HEK293 (cell line): ENCODE measurements around the gene MSH2.

ENCODE experiments used
- CTCF ChIA-PET: fragments of 350-600 bp; formaldehyde crosslinking; extraction: SDS; loops from one replicate; lab custom pipeline; 2021; ENCODE audit warnings: antibody characterized with exemption; lab: Yijun Ruan, JAX
- POLR2A ChIA-PET: fragments of 300-600 bp; formaldehyde crosslinking; extraction: SDS; loops from one replicate; lab custom pipeline; 2020; ENCODE audit warnings: antibody characterized with exemption, inconsistent platforms; lab: Yijun Ruan, JAX
- H3K27ac ChIP-seq: fragments of 200-500 bp; sonication (Bioruptor generic); 2 replicates; pipeline ENCODE4 v1.5.1; 2014; ENCODE audit warnings: low read depth, low read length, control low read depth, inconsistent platforms; ENCODE audit errors: extremely low read depth
- H3K36me3 ChIP-seq, 2 experiments: fragments of 200-500 bp in 1 of 2; sonication (Bioruptor generic) in 1 of 2; 1 replicate in 1 of 2; 2 replicates in 1 of 2; pipeline ENCODE4 v1.5.1; 2014 to 2017; ENCODE audit warnings: inconsistent platforms in 2 of 2, low read length in 2 of 2; ENCODE audit not compliant: control insufficient read depth in 2 of 2, insufficient read depth in 1 of 2
- H3K4me1 ChIP-seq: fragments of 200-500 bp; sonication (Bioruptor generic); 2 replicates; pipeline ENCODE4 v1.5.1; 2014; ENCODE audit warnings: mild to moderate bottlenecking, low read length, inconsistent platforms; ENCODE audit not compliant: control insufficient read depth, insufficient read depth
- H3K4me3 ChIP-seq: 2 replicates; pipeline ENCODE4 v1.5.1; 2011; ENCODE audit warnings: low read depth, mild to moderate bottlenecking, control low read depth, low read length, moderate library complexity
- H3K9me3 ChIP-seq: fragments of 200-500 bp; sonication (Bioruptor generic); 2 replicates; pipeline ENCODE4 v1.5.1; 2014; ENCODE audit warnings: low read depth, low read length, inconsistent platforms; ENCODE audit not compliant: control insufficient read depth, insufficient read depth
- KLF16 ChIP-seq: fragments of 450-650 bp; formaldehyde crosslinking; IDR thresholded peaks from 2 replicates; pipeline ENCODE4 v1.5.1; 2017; ENCODE audit warnings: missing biosample characterization, missing genetic modification characterization
- PRDM1 ChIP-seq: fragments of 450-650 bp; formaldehyde crosslinking; IDR thresholded peaks from 2 replicates; pipeline ENCODE4; 2016; ENCODE audit warnings: missing biosample characterization, missing genetic modification characterization
- PRDM6 ChIP-seq: fragments of 450-650 bp; formaldehyde crosslinking; IDR thresholded peaks from 2 replicates; pipeline ENCODE4 v1.5.1; 2017; ENCODE audit warnings: missing biosample characterization, missing genetic modification characterization
- SP2 ChIP-seq: fragments of 450-650 bp; formaldehyde crosslinking; IDR thresholded peaks from 2 replicates; pipeline ENCODE4 v1.5.1; 2016; ENCODE audit warnings: missing biosample characterization, missing genetic modification characterization
- SP7 ChIP-seq: fragments of 450-650 bp; formaldehyde crosslinking; IDR thresholded peaks from 2 replicates; pipeline ENCODE4 v1.5.1; 2016; ENCODE audit warnings: missing biosample characterization, missing genetic modification characterization
- YY1 ChIP-seq: fragments of 450-650 bp; formaldehyde crosslinking; IDR thresholded peaks from 2 replicates; pipeline ENCODE4 v1.5.1; 2018; ENCODE audit warnings: missing biosample characterization, missing genetic modification characterization
- ZBTB10 ChIP-seq: fragments of 450-650 bp; formaldehyde crosslinking; IDR thresholded peaks from 2 replicates; pipeline ENCODE4 v1.5.1; 2016; ENCODE audit warnings: missing biosample characterization, missing genetic modification characterization
- ZNF138 ChIP-seq: fragments of 450-650 bp; formaldehyde crosslinking; IDR thresholded peaks from 2 replicates; pipeline ENCODE4 v1.5.1; 2016; ENCODE audit warnings: missing biosample characterization, missing genetic modification characterization, borderline replicate concordance
- ZNF146 ChIP-seq: fragments of 450-650 bp; formaldehyde crosslinking; IDR thresholded peaks from 2 replicates; pipeline ENCODE4 v1.5.1; 2016; ENCODE audit warnings: missing biosample characterization, missing genetic modification characterization
- ZNF175 ChIP-seq: fragments of 450-650 bp; formaldehyde crosslinking; IDR thresholded peaks from 2 replicates; pipeline ENCODE4 v1.5.1; 2016; ENCODE audit warnings: missing biosample characterization, missing genetic modification characterization
- ZNF26 ChIP-seq: fragments of 450-650 bp; formaldehyde crosslinking; IDR thresholded peaks from 2 replicates; pipeline ENCODE4 v1.5.1; 2016; ENCODE audit warnings: missing biosample characterization, missing genetic modification characterization
- ZNF292 ChIP-seq: fragments of 450-650 bp; formaldehyde crosslinking; IDR thresholded peaks from 2 replicates; pipeline ENCODE4 v1.5.1; 2016; ENCODE audit warnings: low read depth, missing biosample characterization, missing genetic modification characterization, borderline replicate concordance
- ZNF311 ChIP-seq: fragments of 450-650 bp; formaldehyde crosslinking; IDR thresholded peaks from 2 replicates; pipeline ENCODE4 v1.5.1; 2017; ENCODE audit warnings: missing biosample characterization, missing genetic modification characterization, borderline replicate concordance
- ZNF529 ChIP-seq: fragments of 450-650 bp; formaldehyde crosslinking; IDR thresholded peaks from 2 replicates; pipeline ENCODE4 v1.5.1; 2017; ENCODE audit warnings: missing genetic modification characterization, missing biosample characterization; ENCODE audit not compliant: insufficient replicate concordance
- ZNF555 ChIP-seq: fragments of 450-650 bp; formaldehyde crosslinking; conservative IDR thresholded peaks from 2 replicates; pipeline ENCODE4 v1.5.1; 2017; ENCODE audit warnings: missing biosample characterization, mild to moderate bottlenecking, missing genetic modification characterization, inconsistent platforms
- ZNF561 ChIP-seq: fragments of 450-650 bp; IDR thresholded peaks from 2 replicates; pipeline ENCODE4 v1.5.1; 2018; ENCODE audit warnings: missing biosample characterization, missing genetic modification characterization, borderline replicate concordance
- ZNF585B ChIP-seq: fragments of 450-650 bp; formaldehyde crosslinking; IDR thresholded peaks from 2 replicates; pipeline ENCODE4 v1.5.1; 2016; ENCODE audit warnings: missing biosample characterization, missing genetic modification characterization
- ZNF639 ChIP-seq: fragments of 450-650 bp; formaldehyde crosslinking; IDR thresholded peaks from 2 replicates; pipeline ENCODE4 v1.5.1; 2016; ENCODE audit warnings: missing biosample characterization, missing genetic modification characterization
- ZNF747 ChIP-seq: fragments of 450-650 bp; formaldehyde crosslinking; IDR thresholded peaks from 2 replicates; pipeline ENCODE4 v1.5.1; 2016; ENCODE audit warnings: missing biosample characterization, missing genetic modification characterization
- ZNF830 ChIP-seq: fragments of 450-650 bp; IDR thresholded peaks from 2 replicates; pipeline ENCODE4 v1.5.0; 2018; ENCODE audit warnings: missing biosample characterization, missing genetic modification characterization, low read depth, mild to moderate bottlenecking, moderate library complexity
- ZSCAN16 ChIP-seq: fragments of 450-650 bp; formaldehyde crosslinking; IDR thresholded peaks from 2 replicates; pipeline ENCODE4 v1.5.1; 2016; ENCODE audit warnings: missing biosample characterization, missing genetic modification characterization

MSH2 gene

GRCh38 chr2:47519147-47519537 lies 116.2 kb downstream of the MSH2 start:
- H3K27ac ChIP-seq: no peak overlapping the region
- no peak overlapping the region for H3K4me3 ChIP-seq
- no peaks in the 10 kb centered on the region for H3K4me1 ChIP-seq
- TF ChIP-seq YY1 (tag by site-specific recombination): no peak
- no peak for TF ChIP-seq ZSCAN16
- TF ChIP-seq ZNF292 (tag by site-specific recombination): no peak
- TF ChIP-seq SP7 (tag by site-specific recombination): no peak
- TF ChIP-seq ZNF585B (tag by site-specific recombination): no peak
- TF ChIP-seq SP2 (tag by site-specific recombination): no peak
- no peak for TF ChIP-seq ZNF146 (tag by site-specific recombination)
- no peak for TF ChIP-seq PRDM1 (tag by site-specific recombination)
- TF ChIP-seq ZNF555: no peak
- TF ChIP-seq ZNF830 (tag by site-specific recombination): no peak
- no peak for TF ChIP-seq ZNF26 (tag by site-specific recombination)
- TF ChIP-seq ZNF639 (tag by site-specific recombination): no peak
- TF ChIP-seq ZNF747 (tag by site-specific recombination): no peak
- TF ChIP-seq KLF16 (tag by site-specific recombination): no peak
- no peak for TF ChIP-seq ZNF561
- no peak for TF ChIP-seq ZNF311 (tag by site-specific recombination)
- TF ChIP-seq ZBTB10 (tag by site-specific recombination): no peak
- TF ChIP-seq ZNF529 (tag by site-specific recombination): no peak
- TF ChIP-seq, all 188 proteins: peak for 0
- Histone ChIP-seq H3K36me3 (no peaks in the 10 kb centered on the region), H3K9me3 (no peaks in the 10 kb centered on the region)
- CTCF ChIA-PET: interaction anchor here (0.6 to 1.2 kb wide), 2 partner anchors 246 to 248 kb away, joined by 3 read pairs; no protein-coding TSS in a partner anchor
- POLR2A ChIA-PET: no interaction called here

- H3K27ac ChIP-seq: no peak overlapping the region
- ChIA-PET POLR2A (no interaction called here), CTCF (interaction anchor here (0.6 to 1.2 kb wide), 2 partner anchors 247 to 248 kb away, joined by 3 read pairs; no protein-coding TSS in a partner anchor)
- H3K4me1 ChIP-seq: no peaks in the 10 kb centered on the region
- no peaks in the 10 kb centered on the region for H3K9me3 ChIP-seq
- H3K36me3 ChIP-seq: no peaks in the 10 kb centered on the region
- H3K4me3 ChIP-seq: no peak overlapping the region
- no peak for TF ChIP-seq ZNF138 (tag by site-specific recombination)
- no peak for TF ChIP-seq ZNF175 (tag by site-specific recombination)
- no peak for TF ChIP-seq PRDM6 (tag by site-specific recombination)
Measured at GRCh38 chr2:47519604-47520301, 116.8 kb downstream of the MSH2 start.
